HG03565 (cell line): ENCODE measurements around the gene KIF2A.
A peak's percentile ranks its signal among the peaks of the same experiment; 100 is the strongest.
"Not testable (repeated sequence)": the region's sequence is repeated elsewhere in the genome, so short reads cannot be mapped to it uniquely, and the experiment has no call there.

ENCODE experiments used
- ATAC-seq: cut with Tn5 transposase; IDR thresholded peaks from one replicate; pipeline ENCODE4 v1.9.1; 2021; ENCODE audit warnings: mild to moderate bottlenecking, moderate library complexity; ENCODE audit not compliant: unreplicated experiment

The KIF2A gene

DNA sequence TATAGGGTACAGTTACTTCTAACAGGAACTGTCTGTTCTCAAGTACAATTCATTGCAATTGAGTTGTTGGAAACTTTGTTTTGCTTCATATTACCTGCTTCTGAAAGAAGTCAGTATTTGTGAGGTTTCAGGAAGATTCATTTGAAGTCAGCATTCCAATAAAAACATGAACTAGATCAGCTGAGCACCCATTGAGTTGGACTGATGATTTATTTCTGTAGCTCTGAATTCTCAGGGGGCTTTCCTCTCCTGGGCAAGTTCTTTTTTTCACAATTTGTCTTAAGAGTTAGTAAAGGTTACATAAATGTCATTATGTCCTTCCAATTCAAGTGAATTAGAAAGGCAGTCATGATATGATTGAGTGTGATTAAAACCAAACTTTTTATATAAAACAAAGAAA, 16.2 kb upstream of the KIF2A start:
- no peak for ATAC-seq

DNA sequence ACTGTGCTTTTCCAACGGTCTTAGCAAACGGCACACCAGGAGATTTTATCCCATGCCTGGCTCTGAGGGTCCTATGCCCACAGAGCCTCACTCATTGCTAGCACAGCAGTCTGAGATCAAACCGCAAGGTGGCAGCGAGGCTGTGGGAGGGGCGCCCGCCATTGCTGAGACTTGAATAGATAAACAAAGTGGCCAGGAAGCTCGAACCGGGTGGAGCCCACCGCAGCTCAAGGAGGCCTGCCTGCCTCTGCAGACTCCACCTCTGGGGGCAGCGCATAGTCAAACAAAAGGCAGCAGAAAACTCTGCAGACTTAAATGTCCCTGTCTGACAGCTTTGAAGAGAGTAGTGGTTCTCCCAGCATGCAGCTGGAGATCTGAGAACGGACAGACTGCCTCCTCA, 14.2 kb upstream of the KIF2A start:
- ATAC-seq: not testable (repeated sequence)

DNA sequence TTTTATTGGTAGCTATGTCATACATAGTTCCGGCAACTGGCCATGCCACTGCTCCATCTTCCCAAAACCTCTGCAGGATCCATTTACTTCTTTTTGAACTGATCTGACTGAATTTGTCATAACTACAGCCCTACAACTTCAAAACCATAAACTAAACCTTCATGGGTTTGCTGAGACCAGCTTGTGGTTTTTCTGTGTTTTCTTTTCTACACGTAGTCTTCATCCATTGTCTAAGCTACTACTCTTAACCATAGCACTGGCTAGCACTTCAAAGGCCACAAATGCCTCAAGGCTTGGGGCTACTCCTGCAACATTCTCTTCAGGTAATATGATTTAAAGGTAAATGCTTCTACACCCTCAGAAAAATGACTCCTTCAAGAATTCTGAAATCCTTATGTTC, 9.0 kb upstream of the KIF2A start:
- ATAC-seq: no peak

DNA sequence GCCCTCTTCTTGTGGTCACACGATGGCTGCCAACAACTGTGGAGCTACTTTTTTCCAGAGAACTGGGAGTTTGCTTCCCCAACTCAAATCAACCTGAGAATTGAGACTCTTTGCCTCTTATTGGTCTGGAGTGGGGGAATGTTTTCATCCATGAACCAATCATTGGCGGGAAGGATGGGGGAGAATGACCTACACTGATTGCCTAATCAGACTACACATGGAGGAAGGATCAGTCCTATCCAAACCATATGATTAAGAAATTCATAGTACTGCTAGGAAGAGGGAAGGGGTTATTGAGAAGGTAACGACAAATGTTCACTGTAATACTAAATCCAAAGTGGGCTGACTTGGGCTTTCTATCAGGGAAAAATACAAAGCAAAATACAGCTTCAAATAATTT, 7.9 kb upstream of the KIF2A start:
- no peak for ATAC-seq

DNA sequence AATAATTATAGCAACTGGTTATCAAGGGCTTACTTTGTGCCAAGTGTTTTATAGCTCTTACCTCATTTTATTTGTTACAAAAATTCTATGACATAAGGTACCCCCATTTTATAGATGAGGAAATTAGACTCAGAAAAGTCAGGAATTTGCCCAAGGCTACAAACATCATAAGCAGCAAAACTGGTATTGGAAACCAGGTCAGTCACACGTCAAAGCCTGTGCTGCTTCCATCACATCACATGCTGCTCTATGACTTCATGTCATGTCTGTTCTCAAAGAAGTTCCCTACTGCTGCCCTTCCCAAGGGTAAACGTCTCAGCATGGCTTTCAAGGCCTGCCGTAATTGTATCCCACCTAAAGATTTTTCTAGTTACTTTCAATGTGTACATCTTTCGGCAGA, 6.9 kb upstream of the KIF2A start:
- no peak for ATAC-seq

DNA sequence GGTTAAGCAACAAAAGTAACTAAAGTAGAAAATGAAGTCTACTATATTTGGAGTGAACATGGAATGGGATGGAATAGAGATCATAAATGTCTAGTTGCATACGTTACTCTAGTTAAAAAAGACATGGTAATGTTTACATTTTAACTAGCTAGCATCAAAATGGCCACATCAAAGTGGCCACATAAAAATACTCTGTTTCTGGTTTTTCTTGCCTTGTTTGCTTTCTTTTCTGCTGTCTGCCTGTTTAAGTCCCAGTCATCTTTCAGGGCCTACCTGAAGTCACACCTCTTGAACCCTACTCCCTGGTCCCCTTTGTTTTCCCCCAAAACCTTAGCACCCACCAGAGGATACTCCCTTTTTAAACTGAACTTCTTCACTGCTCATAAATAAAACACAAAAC, 6.4 kb upstream of the KIF2A start:
- no peak for ATAC-seq

DNA sequence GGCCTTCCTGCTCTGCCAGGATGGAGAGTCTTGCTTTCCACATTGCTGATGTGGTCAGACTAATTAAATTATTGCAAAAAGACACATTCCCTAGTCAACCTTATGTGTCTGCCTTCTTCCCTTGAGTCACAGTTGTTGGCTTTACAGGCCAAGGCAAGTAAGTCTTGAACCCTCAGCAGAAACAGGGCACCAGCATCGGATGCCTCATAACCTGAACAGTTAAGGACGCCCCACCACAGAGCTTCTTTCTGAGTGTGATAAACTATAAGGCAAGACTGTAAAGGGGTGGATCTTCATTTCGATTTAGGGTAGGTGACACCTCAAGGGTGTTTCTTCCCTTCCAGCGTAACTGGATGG, 670 bp upstream of the KIF2A start:
- ATAC-seq: no peak

DNA sequence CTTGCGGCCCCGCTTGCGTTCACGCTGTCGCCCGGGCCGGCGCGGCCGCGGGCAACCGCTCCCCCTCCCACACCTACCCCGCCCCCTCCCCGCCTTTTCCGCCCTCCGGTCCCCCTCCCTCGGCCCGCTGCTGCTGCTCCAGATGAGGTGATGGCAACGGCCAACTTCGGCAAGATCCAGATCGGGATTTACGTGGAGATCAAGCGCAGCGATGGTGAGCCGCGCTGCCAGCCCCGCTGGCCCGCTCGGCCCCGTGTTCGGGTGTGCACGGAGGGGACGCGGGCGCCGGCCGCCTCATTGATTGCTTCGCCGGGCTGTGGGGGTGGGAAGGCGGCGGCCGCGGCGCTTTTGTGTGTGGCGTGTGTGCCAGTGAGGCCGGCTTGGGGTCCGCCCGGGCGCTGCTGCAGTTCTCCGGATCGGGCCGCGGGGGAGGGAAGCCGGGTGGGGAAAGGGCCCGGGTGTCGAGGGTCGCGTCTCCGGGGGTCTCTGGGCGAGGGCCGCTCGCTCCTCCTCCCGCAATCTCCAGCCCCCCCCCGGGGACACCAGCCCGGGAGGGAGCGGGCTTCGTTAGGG, 403 bp downstream of the KIF2A start:
- ATAC-seq: peak; percentile 2

DNA sequence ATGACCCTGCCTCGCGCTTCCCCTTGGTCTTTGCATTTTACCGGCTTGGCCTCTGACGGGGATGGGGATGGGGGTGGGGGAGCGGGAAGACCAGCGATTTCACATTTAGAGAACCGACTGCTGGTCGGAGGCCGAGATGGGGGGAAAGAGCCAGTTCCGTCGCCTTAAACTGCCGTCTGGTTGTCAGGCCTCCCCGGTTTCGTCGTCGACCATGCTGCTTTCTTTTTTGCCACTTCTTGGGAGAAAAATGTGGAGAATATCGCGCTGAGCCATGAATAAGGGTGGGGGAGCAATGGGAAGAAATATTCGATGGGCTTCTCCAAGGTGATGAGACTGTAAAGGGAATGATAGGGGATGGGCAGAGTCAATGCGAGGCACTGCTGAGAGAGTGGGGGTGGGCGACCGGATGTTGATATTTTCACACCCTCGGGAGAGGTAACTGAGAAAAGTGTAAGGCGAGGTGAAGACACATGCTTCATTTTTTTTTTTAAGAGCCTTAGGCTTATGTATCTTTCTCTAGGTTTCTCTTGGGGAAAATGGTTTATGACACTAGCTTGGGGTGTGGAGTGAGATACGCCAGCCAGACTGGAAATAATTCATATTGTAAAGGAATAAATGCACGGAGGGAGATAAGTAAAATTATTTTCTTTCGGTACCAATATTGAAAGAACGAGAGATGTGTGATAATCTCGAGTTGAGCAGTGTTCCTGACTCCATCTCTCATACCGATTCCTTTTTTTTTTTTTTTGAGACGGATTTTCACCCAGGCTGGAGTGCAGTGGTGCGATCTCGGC, 1.1 kb downstream of the KIF2A start:
- ATAC-seq: no peak

DNA sequence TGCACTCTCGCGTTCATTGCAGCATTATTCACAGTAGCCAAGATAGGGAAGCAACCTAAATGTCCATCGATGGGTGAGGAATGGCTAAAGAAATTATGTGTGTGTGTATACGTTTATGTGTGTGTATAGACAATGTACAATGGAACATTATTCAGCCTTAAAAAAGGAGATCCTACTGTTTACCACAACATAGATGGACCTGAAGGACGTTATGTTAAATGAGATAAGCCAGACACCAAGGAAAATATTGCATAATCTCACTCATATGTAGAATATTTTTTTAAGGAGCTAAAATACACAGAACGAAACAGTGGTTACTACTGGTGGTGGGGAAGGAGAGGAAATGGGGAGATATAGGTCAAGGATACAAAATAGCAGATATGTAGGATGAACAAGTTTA, 2.4 kb downstream of the KIF2A start:
- ATAC-seq: no peak

DNA sequence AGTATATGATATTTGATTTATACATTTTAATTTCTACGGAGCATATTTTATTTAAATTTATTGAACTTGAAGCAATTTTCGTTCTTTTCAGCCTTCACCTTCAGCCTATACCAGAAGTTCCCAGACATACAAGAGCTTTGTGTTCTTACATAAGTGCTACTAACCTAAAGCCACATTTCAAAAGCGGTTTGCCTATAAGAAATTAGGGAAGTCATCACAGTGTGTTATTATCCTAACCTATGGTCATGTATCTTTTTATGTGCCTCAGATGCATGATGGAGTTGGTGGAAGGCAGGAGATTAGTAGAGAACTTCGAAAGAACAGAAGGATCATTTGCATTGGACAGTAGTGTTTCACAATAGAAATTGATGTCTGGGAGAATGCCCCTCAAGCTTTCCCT, 3.1 kb downstream of the KIF2A start:
- no peak for ATAC-seq

DNA sequence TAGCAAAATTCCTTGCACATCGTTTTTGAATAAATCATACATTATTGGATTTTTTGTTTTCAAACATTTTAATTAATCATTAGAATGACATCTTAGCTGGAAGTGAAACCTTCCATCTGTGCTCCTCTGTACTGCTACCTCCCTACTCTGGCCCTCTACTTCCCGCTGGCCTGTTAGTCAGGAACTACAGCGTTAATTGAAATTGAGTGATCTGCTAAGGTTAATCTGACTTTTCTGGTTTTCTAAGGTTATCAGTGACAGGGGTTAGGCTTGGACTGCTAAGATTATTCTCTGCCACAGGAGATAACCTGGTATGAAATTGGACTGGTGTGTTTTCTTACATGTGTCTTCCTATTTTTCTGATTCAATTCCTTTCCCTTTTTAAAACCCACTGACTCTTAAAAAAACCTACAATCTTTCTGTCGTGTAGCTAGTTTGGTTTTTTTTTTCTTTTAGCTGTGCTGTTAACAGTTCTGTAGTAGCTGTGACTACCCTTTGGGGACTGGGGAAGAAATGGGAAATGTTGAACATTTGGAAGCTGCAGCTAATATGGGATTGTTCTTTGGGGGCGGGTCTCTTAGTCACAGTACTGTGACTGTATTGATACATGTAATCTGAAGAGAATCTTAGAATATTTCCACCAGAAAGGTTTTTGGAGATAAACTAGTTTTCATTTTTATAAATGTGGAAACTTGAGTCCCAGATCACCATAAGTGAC, 4.6 kb downstream of the KIF2A start:
- no peak for ATAC-seq

DNA sequence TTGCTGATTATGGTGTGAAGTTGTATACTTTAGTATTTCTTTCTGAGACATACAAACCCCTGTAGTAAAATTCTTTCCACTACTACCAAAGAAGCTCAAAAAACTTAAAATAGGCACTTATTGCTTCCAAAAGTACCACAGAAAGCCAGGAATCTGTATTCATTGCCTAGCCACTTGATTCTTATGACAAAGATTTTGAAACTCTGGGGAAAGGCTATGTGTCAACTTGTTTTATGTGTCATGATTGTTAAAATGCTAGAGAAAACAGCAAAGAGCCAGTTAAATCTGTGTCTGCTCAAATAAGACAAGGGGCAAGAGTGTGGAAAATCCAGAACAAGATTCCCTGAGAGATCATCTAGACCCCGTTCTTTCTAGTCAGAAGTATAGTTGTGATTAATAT, 6.0 kb downstream of the KIF2A start:
- ATAC-seq: no peak

DNA sequence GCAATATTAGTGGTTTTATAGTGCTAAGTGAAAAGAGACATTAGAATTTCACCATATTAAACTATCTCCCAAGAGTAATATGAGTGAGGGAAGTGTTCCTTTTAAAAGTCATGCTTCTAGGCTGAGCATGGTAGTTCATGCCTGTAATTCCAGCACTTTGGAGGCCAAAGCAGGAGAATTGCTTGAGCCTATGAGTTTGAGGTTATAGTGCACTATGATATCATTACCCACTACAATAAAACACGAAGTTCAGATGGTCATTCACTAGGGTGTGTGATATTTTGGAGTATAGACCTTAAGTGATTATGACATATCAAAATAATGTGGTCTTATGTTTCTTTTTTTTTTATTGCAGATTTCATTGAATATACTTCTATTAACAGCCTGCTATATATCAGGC, 6.7 kb downstream of the KIF2A start:
- ATAC-seq: no peak

DNA sequence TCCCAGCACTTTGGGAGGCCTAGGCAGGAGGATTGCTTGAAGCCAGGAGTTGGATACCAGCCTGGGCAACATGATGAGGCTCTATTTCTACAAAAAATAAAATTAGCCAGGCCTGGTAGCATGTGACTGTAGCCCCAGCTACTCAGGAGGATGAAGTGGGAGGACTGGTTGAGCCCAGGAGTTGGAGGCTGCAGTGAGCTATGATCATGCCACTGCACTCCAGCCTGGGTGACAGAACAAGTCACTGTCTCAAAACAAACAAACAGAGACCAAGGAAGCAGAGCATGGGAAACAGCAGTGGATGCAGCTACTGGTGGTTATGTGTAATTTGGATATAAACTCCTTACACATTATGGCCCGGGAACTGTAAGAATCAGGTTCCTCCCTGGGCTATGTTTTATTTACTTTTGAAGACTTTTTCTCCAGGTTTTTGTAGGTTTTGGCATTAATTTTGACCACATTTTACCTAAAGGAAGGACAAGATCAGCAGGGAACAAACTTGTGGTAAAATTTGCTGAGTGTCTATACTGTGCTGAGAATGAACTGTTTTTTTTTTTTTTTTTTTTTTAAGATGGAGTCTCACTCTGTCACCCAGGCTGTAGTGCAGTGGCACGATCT, 8.3 kb downstream of the KIF2A start:
- ATAC-seq: no peak

DNA sequence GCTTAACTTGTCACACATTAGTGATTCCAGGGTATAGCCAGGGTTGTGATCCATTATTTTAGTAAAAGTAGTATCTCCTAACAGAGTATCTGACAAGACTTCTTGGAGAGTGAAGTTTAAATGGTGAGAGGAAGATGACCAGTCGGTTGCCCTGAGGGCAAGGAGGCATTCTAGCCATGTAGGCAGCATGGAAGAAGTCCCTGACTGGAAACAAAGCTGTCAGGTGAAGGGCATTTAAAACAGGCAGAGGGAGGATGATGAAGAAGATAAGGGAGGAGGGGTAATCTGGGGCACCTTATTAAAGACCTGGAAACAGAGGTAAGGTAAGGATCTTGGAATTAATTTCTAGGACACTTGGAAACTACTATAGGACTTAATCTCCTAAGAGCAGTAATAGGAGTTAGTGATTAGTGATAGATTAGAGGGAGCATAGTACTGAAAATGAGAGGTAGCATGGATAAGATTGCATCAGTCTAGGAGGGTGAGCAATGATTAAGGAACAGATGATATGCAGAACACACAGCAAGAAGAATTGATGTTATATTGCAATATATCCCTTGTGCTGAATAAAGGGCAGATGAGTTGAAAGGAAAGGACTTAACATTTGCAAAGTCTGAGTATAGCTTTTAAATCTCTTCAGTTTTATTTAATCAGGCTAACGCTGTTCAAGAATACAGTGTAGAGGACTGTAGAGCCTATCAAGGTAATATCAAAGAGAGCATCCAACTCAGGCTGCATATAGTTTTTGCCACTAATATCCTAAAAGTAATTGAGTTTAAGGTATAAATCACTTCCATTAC, 9.6 kb downstream of the KIF2A start:
- no peak for ATAC-seq

DNA sequence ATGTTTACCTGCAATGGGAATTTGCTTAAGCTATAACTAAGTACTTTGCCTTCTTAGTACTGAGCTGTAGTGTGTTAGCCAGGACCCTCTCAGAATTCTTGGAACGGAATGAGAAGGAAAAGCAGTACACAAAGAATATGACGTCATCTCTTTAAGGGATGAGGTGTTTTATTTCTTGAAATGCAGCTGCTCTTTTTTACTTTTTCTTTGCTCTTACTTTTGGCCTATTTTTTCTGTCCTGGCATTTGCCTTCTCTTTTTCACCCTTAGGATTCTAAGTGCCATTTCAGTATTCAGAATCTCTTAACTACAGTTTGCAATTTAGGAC, 10.1 kb downstream of the KIF2A start:
- ATAC-seq: no peak

DNA sequence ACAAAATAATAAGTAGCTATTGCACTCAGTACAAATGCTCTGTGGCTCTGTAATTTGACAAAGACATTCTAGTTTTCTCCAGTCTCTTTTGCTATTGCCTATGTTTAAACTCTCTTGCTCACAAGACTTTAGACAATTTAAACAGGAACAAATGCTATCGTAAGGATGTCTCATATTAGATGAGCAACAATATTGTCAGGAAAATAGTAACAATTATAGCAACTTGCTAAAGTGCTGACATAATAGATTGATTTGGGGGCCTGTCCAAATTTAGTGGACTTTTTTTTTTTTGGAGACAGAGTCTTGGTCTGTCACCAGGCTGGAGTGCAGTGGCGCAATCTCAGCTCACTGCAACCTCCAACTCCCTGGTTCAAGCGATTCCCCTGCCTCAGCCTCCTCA, 11.8 kb downstream of the KIF2A start:
- ATAC-seq: no peak

DNA sequence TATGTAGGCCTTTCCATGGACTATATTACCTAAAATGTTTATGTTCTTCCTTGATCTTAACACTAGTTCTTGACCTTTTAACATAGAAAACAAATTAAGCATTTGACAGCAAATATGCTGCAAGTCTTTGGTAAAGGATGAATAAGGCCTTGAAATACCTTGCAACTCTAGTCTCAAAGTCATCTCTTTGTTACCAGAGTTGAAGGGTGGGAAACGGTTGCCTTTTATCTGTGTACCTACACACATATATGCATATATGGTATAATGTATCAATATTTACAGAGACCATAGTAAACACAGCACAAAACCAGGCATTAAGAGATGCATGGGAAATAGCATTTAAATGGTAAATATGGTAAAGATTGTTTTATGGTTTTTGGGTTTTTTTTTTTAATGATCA, 16.5 kb downstream of the KIF2A start:
- ATAC-seq: no peak

DNA sequence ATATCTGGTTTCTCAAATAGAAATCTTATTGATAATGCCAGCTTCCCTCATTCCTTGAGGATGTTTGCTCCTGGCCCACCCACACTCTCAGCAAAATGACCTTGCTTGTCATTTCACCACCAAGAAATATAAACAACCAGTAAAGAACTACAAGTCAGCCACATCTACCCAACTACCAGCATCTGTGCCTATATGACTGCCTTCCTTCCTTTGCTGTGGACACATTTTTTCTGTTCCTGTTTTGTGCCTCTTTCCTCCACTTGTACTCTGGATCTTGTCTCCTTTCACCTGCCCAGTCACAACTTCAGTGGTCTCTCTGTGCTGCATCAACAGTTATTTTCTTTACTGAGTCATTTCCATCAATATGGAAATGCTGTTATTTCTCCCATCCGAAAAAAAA, 20.3 kb downstream of the KIF2A start:
- peak; percentile 72 for ATAC-seq

DNA sequence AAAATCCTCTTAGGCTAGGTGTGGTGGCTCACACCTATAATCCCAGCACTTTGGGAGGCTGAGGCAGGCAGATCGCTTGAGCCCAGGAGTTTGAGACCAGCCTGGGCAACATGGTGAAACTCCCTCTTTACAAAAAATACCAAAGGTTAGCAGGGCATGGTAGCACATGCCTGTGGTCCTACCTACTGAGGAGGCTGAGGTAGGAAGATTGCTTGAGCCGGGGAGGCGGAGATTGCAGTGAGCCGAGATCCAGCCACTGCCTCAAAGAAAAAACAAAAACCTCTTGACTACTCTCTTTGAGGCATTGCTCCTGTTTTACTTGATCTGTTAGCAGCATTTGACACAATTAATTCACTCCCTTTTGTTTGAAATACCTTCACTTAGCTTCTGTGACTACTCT, 20.7 kb downstream of the KIF2A start:
- ATAC-seq: no peak
